ENCODE data around the gene CAMTA1.

DNA sequence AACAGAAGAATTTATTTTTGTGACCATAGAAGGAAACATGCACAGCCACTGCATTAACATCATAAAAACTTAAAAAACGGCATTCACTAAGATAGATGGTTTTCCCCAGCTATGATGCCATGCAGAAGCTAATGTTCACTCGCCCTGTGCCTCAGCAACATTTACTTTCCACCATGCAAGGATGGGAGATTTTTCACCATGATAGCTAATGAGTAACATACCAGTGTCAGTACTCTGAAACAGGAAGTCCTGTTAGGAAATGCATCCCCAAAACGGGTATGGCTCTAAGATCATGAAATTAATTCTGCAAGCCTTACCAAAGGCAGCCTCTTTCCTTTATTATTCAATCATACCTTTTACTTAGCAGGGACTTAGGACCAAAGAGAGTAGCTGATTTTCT, 968.4 kb downstream of the CAMTA1 start:
- TF ChIP-seq ZNF274 (IDR thresholded peaks at IDR 0.05; ENCODE audit: borderline replicate concordance, low read depth, low read length) (no peak), FOXO4 (CRISPR knock-in tag; IDR thresholded peaks at IDR 0.05) (no peak), GTF2F1 (IDR thresholded peaks at IDR 0.05; ENCODE audit: low read depth, low read length) (no peak), CUX1 (CRISPR knock-in tag; IDR thresholded peaks at IDR 0.05) (no peak), TBP (optimal IDR thresholded peaks at IDR 0.05; ENCODE audit: low read depth, low read length) (no peak)
- TF ChIP-seq, protein P1, sequence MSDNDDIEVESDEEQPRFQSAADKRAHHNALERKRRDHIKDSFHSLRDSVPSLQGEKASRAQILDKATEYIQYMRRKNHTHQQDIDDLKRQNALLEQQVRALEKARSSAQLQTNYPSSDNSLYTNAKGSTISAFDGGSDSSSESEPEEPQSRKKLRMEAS (CRISPR knock-in tag; IDR thresholded peaks at IDR 0.05) = no peak
